DMS153 treated with DMSO at 0.1 percent for 48 hours (cell line): ENCODE data around the gene LDB2.
"Not testable (repeated sequence)": the region's sequence is repeated elsewhere in the genome, so short reads cannot be mapped to it uniquely, and the experiment has no call there.

Experiments
- DNase-seq: peaks from one replicate; lab custom pipeline; 2025; ENCODE audit not compliant: unreplicated experiment; lab: John Stamatoyannopoulos, UW

LDB2 gene

DNA sequence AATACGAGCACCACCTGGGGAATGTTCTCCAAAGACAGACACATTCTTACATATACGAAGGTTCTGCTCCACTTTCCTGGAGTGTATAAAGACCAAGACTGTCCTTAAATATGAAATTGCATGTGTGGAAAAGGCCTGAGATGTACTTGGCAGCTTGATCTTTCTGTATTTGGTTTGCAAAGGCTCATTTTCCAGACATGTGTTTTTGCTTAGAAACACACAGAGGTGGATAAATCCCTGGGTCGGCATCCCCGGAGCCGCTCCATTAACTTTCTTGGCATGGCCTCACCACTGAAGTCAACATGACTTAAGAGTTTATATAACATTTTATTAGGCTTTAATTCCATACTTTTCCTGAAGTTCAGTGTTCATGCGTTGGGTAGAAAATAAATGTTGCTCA lies 239.4 kb downstream of the LDB2 start:
- DNase-seq: no peak

DNA sequence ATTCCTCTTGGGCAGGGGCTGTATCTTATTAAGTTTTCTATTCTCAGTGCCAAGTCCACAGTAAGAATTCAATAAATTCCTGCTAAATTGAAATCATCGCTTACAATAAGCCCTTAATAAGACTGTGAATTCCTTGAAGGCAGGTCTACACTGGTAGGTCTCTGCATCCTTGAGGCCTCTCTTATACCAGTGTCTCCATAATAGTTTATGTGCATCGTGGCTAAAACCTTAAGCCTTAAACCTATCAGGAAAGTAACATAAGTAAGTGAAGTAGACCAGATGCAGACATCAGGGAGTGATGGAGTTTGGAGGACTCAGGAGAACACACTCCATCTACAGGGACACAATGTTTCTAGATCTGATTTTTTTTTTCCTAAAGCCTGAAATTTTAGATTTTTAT lies 240.3 kb downstream of the LDB2 start:
- DNase-seq: no peak

DNA sequence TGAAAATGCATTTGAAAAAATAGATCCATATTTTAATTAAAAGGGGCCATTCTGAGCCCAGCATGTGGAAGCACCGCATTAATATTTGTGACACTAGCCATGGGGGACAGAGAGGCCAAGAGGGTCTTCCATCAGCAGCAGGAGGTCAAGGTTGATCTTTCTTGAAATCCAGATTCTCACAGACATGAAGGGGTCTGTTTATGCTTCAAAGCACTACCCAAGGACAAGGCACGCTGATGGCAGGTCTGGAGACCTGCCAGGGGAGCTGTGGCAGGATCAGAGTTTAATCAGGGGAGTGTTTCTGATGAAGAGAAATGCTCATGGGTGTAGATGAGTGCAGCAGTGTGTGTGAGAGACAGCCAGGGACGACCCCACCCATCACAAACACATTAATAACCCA lies 243.3 kb downstream of the LDB2 start:
- DNase-seq: no peak

DNA sequence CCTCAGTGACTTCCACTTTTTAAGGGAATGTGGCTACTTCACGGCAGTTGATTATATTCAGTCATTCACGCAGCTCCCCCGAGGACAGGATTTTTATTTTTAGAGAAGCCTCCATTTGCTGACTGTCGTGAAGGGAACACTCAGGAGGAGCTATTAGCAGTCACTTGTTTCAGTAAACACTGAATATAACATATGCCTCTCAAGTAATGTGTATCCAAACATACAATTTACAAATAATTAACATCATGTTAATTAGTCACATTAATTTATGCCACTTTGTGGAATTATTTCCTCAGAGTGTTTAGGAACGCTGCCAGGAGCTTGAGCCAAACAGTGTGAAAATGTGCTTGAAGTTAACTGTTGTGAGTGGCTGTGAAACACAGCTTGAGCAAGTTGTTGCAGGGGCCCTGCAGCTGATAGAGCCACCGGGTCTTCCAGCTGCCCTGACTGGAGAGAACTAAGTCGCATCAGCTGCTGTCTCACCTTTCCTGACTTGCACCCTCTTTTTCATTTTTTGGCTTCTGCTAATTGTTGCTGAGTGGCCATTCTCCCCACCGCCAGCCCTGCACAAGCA lies 245.6 kb downstream of the LDB2 start:
- DNase-seq: no peak

DNA sequence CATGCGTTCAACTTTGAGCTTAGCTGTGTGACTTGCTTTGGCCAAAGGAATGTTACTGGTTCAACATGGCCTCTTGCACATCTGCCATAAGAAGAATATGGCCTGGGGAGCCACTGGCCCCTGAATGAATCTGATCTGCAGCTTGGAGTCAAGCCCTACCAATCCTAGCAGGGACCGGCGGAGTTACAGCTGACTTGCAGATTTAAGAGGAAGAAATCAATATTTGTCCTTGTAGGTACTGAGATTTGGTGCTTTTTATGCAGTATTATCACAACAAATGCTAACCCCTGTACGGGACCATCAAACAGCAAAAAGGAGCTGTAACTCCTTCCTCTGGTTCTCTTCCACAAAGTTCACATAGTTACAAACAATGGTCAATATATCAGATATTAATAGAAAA lies 252.0 kb downstream of the LDB2 start:
- DNase-seq: no peak

DNA sequence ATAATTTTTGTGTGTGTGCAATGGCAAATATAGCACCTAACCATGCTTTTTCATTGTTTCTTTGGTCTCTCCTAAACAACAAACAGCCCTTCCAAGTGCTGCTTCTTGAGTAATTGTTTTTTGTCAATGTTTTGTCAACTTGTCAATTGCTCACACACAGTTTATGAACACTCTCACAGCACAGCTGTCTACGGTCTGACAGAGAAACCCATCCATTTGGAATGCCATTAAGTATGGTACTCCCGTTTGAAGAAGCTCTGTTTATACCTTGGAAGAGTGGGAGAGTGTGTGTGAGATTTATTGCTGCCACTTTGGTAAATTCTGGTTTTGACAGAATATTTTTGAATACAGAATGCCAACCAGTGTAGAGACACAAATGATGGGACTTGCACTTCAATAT lies 254.6 kb downstream of the LDB2 start:
- no peak for DNase-seq

DNA sequence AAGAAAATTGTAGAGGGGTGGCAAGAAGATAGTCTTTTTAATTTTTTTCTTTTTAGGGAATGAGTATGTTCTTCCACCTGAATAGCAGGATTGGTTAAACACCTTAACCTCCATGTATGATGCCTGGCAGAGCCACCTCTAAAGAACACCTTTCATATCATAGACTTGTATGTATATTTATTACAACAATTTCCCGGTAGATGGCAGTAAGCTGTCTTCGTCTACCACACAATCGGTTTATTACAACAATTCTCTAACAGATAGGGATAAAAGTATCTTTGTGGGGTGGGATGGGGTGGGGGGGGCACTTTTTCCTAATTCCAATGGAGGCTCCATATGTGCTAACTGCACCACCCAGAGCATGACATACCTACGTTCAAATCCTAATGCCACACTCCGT lies 255.5 kb downstream of the LDB2 start:
- no peak for DNase-seq

DNA sequence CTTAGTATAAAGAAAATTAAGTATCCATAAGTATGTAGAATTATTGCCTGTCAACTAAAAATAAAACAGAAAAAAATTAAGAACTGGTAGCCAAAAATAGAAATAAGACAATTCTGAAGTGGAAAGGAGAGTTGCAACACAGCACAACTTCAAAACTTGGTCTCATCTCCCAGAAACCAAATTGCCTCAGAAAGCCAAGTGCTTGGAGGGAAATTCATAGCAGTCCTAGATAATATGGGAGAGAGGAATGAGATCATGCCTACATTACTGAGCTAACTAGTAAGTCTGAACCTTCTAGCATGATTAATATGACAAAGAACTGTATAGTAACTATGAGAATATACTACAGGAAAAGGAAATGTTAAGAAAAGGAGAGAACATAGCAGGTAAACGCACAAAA lies 256.5 kb downstream of the LDB2 start:
- DNase-seq: no peak

DNA sequence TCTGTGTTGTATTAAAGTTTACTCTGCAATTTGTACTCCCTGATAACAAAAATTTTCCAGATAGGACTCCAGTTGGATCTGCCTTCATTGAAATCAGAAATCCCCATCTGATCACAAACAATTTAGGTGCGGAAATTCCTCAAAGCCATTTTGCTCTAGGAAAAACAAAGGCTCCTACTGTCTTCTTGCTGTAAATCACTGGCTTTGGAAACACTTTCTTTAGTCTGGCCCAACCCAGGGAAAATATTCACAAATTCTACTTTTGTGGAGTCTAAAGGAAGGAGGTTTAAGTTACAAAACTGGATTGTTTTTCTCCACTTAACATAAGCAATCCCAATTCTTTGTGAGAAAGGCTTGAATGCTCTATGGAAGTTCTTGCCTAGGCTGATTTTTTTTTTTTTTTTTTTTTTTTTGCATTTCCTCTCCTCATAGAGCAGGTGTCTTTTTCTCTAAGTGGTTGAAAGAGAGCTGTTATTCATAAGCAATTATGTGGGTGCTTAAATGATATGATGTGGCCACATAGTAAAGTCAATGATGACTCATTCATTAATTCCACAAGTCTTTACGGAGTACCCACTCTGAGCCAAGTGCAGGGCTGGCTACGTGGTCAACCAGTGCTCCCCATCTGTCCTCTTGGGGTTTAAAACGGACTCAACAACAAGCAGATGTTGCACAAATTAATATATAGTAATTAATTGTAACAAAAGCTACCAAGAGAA lies 261.4 kb downstream of the LDB2 start:
- DNase-seq: no peak

DNA sequence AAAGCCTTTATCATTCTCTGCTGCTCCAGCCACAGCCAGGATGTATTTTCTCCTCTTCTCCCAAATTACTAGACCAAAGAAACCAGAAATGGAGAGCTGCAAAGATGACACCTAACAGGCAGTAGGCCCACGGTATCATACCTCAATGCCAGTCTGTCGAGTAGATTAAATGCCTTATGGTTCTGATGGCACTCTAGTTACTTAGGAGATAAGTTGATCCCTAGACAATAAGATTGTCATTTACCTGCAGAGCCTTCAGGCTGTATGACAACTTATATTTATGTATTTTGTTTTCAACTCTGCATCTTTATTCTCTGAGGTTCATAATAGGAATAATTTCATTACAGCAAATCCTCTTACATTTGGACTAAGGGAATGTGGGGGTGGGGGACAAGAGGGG lies 262.1 kb downstream of the LDB2 start:
- no peak for DNase-seq

DNA sequence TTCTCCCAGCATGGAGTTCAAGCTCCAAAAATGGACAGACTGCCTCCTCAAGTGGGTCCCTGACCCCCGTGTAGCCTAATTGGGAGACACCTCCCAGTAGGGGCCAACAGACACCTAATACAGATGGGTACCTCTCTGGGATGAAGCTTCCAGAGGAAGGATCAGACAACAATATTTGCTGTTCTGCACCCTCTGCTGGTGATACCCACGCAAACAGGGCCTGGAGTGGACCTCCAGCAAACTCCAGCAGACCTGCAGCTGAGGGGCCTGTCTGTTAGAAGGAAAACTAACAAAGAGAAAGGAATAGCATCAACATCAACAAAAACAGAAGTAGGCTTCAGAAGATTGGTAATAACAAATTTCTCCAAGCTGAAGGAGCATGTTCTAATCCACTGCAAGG lies 269.2 kb downstream of the LDB2 start:
- not testable (repeated sequence) for DNase-seq

DNA sequence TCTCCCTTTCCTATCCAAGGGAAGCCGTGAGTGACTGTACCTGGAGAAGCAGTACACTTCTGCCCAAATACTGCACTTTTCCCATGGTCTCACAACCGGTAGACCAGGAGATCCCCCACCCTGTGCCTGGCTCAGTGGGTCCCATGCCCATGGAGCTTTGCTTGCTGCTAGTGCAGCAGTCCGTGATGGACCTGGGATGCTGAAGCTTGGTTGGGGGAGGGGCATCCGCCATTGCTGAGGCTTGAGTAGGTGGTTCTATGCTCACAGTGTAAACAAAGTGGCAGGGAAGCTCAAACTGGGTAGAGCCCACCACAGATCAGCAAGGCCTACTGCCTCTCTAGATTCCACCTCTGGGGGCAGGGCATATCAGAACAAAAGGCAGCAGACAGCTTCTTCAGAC lies 269.6 kb downstream of the LDB2 start:
- DNase-seq: not testable (repeated sequence)

DNA sequence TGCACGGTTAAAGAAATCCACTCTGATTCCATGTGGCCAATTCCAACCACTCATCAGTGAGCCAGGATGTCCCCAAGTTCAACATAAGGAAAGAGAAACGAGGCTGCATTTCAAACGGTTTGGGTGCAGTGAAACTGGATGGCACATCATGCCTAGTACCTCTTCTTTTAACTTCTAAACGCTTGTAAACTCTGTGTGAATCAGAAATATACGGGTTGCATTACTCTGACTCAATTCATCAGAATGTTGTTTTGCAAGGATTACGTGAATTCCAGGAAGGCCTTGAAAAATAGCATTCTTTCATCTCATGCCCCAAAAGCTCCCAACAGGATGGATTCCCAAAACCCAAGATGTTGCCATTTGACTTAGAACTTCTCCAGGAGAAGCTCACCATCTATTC lies 270.4 kb downstream of the LDB2 start:
- no peak for DNase-seq

DNA sequence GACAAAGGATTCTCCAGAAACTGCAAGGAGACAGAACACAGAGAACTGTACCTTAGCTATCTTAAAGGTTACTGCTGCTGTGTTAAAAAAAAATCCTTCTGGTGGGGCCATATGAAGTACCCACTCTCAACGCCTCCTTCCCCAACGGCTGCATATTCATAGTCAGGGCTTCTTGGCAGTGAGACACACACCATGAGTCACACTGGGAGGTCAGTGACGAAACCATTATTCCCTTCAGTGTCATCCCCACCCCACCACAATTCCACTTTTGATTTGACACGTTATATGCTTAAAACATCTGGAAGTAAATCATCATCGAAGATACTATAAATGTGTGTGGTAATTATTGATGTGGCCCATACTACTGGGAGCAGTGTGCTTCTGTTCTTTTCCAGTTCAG lies 271.5 kb downstream of the LDB2 start:
- no peak for DNase-seq

DNA sequence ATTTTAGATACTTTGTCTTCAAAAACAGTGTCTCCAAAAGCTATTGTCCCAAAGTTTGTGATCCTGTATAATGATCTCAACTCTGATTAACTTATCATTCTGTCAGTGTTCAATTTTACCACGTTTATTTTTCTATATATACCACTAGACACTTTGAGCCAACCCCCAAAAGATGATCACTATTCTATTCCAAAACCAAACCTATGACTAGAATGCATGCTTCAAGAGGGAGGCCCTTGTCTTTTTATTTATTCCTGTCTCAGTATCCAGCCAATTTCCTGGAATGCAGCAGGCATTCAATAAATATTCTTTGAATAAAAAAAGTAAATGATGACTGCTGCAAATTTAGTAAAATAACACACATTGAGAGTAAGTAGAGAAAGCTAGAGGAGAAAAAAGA lies 275.6 kb downstream of the LDB2 start:
- no peak for DNase-seq

DNA sequence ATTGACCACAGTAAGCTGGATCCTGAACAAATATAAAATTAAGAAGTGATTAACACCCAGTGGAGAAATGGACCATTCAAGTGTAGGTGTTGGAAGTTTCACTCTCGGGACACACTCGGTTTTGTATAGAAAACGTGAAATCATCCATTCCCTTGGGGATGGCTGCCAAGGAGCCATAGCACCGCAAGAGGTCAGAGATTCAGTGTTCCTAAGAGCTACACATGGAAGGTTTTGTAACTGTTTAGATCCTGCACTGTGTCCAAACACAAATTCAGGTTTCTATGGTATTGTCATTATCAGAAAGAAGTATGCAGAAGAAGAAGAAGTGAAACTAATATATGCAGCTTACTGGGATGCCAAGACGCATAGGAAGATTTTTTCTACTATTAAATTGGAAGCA lies 281.0 kb downstream of the LDB2 start:
- no peak for DNase-seq

DNA sequence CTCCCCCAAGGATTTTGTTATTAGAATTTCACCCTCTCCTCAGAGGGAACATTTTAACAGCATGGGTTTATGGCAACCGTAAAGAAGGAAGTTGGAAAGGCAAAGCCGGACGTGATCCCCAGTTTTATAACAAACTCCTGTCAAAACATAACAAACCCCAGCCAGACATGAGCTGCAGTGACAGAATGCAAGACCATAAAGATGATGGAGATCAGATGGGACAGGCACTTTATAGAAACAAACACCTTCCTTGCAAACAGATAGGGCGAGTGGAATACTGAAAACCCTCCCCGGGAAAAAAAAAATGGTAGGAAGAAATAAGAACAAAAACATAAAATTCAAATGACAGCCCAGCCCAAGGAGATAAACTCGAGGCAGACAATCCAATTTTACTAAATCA lies 281.4 kb downstream of the LDB2 start:
- DNase-seq: no peak

DNA sequence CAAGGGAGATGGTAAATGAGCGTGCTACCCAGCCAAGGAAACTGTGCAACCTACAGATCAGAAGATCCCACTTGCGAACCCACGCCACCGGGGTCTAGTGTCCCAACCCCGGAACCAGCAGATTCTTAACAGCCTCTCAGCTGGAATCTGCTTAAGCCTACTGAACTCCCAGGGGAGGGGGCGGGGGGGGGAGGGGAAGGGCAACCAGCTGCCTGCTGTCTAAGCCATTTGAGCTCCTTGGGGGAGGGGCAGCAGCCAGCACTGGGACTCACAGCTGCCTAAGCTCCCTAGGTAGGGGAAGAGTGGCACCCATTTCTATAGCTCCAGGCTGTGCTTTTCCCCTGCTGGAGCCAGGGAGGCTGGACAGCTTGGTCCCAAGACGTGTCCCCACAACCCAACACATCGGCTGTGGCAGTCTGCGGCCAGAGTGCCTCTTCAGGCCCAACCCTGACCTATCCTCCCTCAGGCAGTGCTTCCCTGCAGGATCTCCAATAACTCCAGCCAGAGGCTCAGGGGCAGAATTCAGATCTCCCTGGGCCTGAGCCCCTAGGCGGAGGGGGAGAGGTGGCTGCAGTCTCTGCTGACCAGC lies 289.2 kb downstream of the LDB2 start:
- DNase-seq: no peak

DNA sequence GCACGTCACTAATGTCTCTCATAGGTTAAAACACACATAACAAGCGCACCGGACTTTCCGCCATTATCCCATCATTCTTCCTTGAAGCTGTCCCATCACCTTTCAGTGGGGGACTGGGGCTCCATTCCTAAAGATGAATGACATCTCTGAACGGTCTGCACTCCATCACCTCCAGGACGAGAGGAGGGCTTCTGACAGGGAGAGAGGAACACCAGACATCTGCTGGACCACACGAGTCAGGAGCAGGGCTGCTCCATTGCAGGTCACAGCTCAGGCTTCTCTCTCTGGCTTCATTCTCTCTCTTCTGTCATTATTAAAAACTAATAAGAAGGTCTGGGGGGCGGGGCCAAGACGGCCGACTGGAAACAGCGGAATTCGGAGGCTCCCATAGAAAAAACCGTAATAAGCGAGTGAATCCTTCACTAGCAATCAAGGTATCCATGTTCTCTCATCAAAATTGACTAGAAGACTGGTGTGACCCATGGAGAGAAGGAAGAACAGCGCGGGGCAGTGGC lies 289.8 kb downstream of the LDB2 start:
- DNase-seq: no peak

DNA sequence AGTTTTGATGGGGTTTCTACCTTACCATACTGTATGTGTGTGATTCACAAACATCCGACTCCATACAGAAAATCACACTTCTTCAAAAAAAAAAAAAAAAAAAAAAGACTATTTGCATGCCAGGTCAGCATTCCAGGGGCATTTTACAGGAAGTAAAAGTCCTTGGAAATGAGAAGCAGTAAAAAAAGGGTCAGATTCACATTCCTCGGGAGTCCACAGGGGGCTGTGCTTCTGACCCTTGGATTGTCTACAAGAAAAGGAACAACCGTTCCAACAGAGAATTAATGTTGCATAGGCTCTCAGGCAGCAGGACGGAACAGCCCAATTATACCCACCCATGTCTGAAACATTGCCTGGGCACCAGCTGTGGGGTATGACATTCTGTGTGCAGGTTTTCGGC lies 290.3 kb downstream of the LDB2 start:
- DNase-seq: no peak

DNA sequence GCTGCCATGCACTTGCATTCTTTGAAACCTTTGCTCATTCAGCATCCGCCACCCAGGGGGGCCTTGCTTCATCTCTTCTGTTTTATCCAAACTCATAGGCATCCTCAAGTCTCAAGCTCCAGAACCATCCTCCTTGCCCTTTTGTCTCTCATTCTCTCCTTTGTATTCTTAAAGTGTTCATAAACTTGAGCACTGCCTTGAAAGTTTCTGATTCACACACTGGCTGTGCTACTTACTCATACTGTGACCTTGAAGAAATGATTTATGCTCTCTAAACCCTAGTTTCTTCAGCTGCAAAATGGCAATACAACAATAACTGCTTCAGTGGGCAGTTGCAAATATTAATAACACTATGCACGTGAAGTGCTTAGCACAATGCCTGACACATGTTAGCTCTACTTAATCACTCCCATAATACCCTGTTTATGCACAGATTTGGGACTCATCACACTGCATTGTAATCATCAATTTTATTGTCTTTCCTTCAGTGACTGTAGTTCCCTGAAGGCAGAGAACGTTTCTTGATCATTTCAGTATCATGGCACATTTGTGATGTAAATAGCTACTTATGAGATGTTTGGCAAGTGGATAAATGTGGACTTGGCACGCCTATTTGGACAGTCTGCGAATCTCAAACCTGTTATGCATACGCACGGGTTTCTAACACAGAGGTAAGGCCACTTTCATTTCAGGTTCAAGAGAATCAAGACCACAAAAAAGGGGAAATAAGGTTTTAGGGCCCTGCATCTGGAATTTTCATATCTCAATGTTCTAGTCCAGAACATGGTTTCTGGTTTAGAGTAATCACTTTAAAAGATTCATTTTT lies 291.0 kb downstream of the LDB2 start:
- DNase-seq: no peak

DNA sequence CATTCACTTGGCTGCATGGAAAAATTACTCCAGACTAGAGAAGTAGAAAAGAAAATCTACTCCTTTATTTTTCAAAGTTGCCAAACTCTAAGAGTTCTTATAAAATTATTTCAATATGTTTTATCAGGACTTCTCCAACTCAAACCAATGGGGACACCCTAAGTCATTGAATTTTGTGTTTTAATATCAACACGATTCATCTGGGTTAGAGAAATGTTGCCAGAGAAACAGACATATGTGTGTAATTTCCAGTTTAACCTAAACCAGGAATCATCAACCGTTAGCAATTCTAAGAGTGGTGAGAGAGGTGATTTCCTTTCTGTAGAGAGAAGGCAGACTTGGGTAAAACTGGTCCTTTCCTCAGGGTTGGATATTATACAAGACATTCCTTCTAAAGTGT lies 291.8 kb downstream of the LDB2 start:
- DNase-seq: no peak
